ENCODE results near the gene SH2B3.
"Not testable (repeated sequence)": the region's sequence is repeated elsewhere in the genome, so short reads cannot be mapped to it uniquely, and the experiment has no call there.

SH2B3 gene

DNA sequence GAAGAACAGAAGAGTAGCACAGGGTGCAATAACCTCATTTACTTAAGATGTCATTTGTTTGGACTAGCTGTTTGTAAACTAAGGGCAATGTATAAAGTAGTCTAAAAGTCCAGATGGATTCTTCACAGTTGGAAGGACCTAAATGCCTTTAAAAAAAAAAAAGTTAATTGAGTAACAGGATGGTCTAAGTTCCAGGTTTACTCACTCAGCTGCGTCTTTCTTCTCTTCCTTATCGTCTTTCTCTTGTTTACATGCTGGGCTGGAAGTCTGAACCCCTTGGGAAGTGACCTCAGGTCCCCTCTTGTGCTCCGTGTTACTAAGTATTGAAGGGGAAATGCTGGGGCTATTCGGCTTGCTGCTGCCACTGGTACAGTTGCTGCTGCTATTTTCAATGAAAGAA lies 82.5 kb downstream of the SH2B3 start:
- Histone ChIP-seq H3K27ac (ENCODE audit: low read depth, low read length) (no peak overlapping the region), H3K4me1 (ENCODE audit: control insufficient read depth, low read length) (no peaks in the 10 kb centered on the region), H3K9me3 (ENCODE audit: control insufficient read depth, insufficient read depth, low read length) (no peaks in the 10 kb centered on the region), H3F3A (ENCODE audit: control insufficient read depth, insufficient read depth) (0 out of 2 replicates have a peak, but pooled peaks cover 2% of the 10 kb centered on the region), H3K9me2 (replicated peaks; ENCODE audit: control insufficient read depth, low read length) (no peaks in the 10 kb centered on the region), H3K4me3 (ENCODE audit: low read length) (no peak overlapping the region), H3K4me2 (ENCODE audit: low read length) (no peak overlapping the region), H3K27me3 (ENCODE audit: control insufficient read depth, low read length) (no peaks in the 10 kb centered on the region), H3K79me2 (ENCODE audit: control insufficient read depth, low read length) (no peaks in the 10 kb centered on the region), H3K36me3 (ENCODE audit: control insufficient read depth, low read length) (peaks cover 80% of the 10 kb centered on the region), H4K20me1 (ENCODE audit: control insufficient read depth, insufficient read depth, low read depth, low read length) (no peaks in the 10 kb centered on the region)
- TF ChIP-seq, protein P1, sequence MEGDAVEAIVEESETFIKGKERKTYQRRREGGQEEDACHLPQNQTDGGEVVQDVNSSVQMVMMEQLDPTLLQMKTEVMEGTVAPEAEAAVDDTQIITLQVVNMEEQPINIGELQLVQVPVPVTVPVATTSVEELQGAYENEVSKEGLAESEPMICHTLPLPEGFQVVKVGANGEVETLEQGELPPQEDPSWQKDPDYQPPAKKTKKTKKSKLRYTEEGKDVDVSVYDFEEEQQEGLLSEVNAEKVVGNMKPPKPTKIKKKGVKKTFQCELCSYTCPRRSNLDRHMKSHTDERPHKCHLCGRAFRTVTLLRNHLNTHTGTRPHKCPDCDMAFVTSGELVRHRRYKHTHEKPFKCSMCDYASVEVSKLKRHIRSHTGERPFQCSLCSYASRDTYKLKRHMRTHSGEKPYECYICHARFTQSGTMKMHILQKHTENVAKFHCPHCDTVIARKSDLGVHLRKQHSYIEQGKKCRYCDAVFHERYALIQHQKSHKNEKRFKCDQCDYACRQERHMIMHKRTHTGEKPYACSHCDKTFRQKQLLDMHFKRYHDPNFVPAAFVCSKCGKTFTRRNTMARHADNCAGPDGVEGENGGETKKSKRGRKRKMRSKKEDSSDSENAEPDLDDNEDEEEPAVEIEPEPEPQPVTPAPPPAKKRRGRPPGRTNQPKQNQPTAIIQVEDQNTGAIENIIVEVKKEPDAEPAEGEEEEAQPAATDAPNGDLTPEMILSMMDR (IDR thresholded peaks at IDR 0.05; ENCODE audit: low read depth, low read length, poor library complexity, severe bottlenecking): no peak
- no peak for TF ChIP-seq EZH2phosphoT487 (IDR thresholded peaks at IDR 0.05; ENCODE audit: borderline replicate concordance, low read length)

DNA sequence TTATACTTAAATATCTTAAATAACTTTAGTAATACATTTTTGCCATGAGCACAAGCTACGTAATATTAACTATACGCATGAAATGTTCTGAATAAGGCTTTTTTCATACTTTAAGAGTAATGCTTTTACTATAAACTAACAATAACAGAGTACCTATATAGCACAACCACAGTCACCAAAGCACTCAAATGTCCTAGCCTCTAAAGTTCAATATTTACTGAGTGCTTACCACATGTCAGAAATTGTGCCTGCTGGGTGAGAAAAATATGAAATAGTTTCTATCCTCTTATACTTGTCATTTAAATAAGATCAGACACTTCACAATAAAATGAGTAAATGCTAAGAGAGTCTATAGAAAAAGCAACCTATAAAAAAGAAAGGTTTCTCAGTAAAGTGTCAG lies 83.1 kb downstream of the SH2B3 start:
- Histone ChIP-seq H3F3A (ENCODE audit: control insufficient read depth, insufficient read depth) (0 out of 2 replicates have a peak, but pooled peaks cover 2% of the 10 kb centered on the region), H3K9me3 (ENCODE audit: control insufficient read depth, insufficient read depth, low read length) (no peaks in the 10 kb centered on the region), H4K20me1 (ENCODE audit: control insufficient read depth, insufficient read depth, low read depth, low read length) (no peaks in the 10 kb centered on the region), H3K9me2 (replicated peaks; ENCODE audit: control insufficient read depth, low read length) (no peaks in the 10 kb centered on the region), H3K36me3 (ENCODE audit: control insufficient read depth, low read length) (peaks cover 76% of the 10 kb centered on the region), H3K79me2 (ENCODE audit: control insufficient read depth, low read length) (no peaks in the 10 kb centered on the region), H3K4me3 (ENCODE audit: low read length) (no peak overlapping the region), H3K27me3 (ENCODE audit: control insufficient read depth, low read length) (no peaks in the 10 kb centered on the region), H3K4me2 (ENCODE audit: low read length) (no peak overlapping the region), H3K4me1 (ENCODE audit: control insufficient read depth, low read length) (no peaks in the 10 kb centered on the region), H3K27ac (ENCODE audit: low read depth, low read length) (no peak overlapping the region)
- TF ChIP-seq, protein P1 (IDR thresholded peaks at IDR 0.05; ENCODE audit: low read depth, low read length, poor library complexity, severe bottlenecking): no peak
- no peak for TF ChIP-seq EZH2phosphoT487 (IDR thresholded peaks at IDR 0.05; ENCODE audit: borderline replicate concordance, low read length)

DNA sequence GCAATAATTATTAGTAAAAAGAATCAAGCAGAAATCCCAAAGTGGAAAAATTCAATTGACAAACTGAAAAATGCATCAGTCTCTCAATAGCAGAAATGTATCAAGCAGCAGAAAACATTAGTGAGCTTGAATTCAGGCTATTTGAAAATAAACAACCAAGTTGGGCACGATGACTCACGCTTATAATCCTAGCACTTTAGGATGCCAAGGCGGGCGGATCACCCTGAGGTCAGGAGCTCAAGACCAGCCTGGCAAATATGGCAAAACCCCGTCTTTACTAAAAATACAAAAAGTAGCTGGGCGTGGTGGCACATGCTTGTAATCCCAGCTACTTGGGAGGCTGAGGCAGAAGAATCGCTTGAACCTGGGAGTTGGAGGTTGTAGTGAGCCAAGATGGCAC lies 87.3 kb downstream of the SH2B3 start:
- H3K36me3 ChIP-seq (ENCODE audit: control insufficient read depth, low read length): peaks cover 66% of the 10 kb centered on the region
- H3K4me1 ChIP-seq (ENCODE audit: control insufficient read depth, low read length); H3K4me3 ChIP-seq (ENCODE audit: low read length); H3K27me3 ChIP-seq (ENCODE audit: control insufficient read depth, low read length); H3K9me2 ChIP-seq (replicated peaks; ENCODE audit: control insufficient read depth, low read length); H3F3A ChIP-seq (ENCODE audit: control insufficient read depth, insufficient read depth); H4K20me1 ChIP-seq (ENCODE audit: control insufficient read depth, insufficient read depth, low read depth, low read length); H3K4me2 ChIP-seq (ENCODE audit: low read length); H3K79me2 ChIP-seq (ENCODE audit: control insufficient read depth, low read length); H3K9me3 ChIP-seq (ENCODE audit: control insufficient read depth, insufficient read depth, low read length); H3K27ac ChIP-seq (ENCODE audit: low read depth, low read length): not testable (repeated sequence)

DNA sequence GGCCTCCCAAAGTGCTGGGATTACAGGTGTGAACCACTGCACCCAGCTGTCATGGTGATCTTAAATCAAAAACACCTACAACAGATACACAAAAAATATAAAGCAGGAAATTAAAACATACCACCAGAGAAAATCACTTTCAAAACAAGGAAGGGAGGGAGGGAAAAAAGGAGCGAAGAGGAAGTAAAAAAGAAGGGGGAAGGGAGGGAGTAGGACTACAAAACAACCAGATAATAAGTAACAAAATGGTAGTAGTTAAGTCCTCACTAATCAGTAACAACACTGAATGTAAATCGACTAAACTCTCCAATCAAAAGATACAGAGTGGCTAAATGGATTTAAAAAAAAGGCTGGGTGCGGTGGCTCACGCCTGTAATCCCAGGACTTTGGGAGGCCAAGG lies 89.0 kb downstream of the SH2B3 start:
- no peak overlapping the region for H3K4me2 ChIP-seq (ENCODE audit: low read length)
- no peaks in the 10 kb centered on the region for H3K9me3 ChIP-seq (ENCODE audit: control insufficient read depth, insufficient read depth, low read length)
- no peaks in the 10 kb centered on the region for H3K27me3 ChIP-seq (ENCODE audit: control insufficient read depth, low read length)
- H3K36me3 ChIP-seq (ENCODE audit: control insufficient read depth, low read length): peaks cover 62% of the 10 kb centered on the region
- TF ChIP-seq, protein P1 (IDR thresholded peaks at IDR 0.05; ENCODE audit: low read depth, low read length, poor library complexity, severe bottlenecking): no peak
- no peak for TF ChIP-seq EZH2phosphoT487 (IDR thresholded peaks at IDR 0.05; ENCODE audit: borderline replicate concordance, low read length)
- no peaks in the 10 kb centered on the region for H3K9me2 ChIP-seq (replicated peaks; ENCODE audit: control insufficient read depth, low read length)
- no peak overlapping the region for H3K4me3 ChIP-seq (ENCODE audit: low read length)
- no peaks in the 10 kb centered on the region for H4K20me1 ChIP-seq (ENCODE audit: control insufficient read depth, insufficient read depth, low read depth, low read length)
- H3K4me1 ChIP-seq (ENCODE audit: control insufficient read depth, low read length): no peaks in the 10 kb centered on the region
- H3F3A ChIP-seq (ENCODE audit: control insufficient read depth, insufficient read depth): no peaks in the 10 kb centered on the region
- no peaks in the 10 kb centered on the region for H3K79me2 ChIP-seq (ENCODE audit: control insufficient read depth, low read length)
- H3K27ac ChIP-seq (ENCODE audit: low read depth, low read length): no peak overlapping the region

Measured in DOHH2 (cell line).